ENCODE measurements around the gene MX1. TPM values are rescaled to one million over a fixed set of nuclear protein-coding genes. Genes with fewer than 3 reads are reported as not detected.

MX1 gene
- total RNA-seq, 1 donor from 2014 or later = 8.8 TPM

- Histone ChIP-seq H3K27ac (replicated peaks) (no peak overlapping the region), H3K27me3 (ENCODE audit: low read depth) (no peaks in the 10 kb centered on the region), H3K9me3 (replicated peaks) (no peaks in the 10 kb centered on the region), H3K36me3 (peaks cover 90% of the 10 kb centered on the region), H3K4me1 (no peaks in the 10 kb centered on the region), H3K4me3 (no peak overlapping the region)
- intact Hi-C loops (cut with micrococcal nuclease) = no loop called here
- no peak for TF ChIP-seq CTCF (IDR thresholded peaks at IDR 0.05; ENCODE audit: borderline replicate concordance)
- no peak for DNase-seq
These were observed 16.6 kb downstream of the MX1 start for GRCh38 chr21:41442481-41443186.

GRCh38 chr21:41443562-41443961, 17.5 kb downstream of the MX1 start:
- Histone ChIP-seq H3K27ac (replicated peaks) (no peak overlapping the region), H3K9me3 (replicated peaks) (no peaks in the 10 kb centered on the region), H3K4me1 (no peaks in the 10 kb centered on the region), H3K27me3 (ENCODE audit: low read depth) (no peaks in the 10 kb centered on the region), H3K36me3 (peaks cover 88% of the 10 kb centered on the region), H3K4me3 (no peak overlapping the region)
- intact Hi-C loops (cut with micrococcal nuclease) = no loop called here
- no peak for DNase-seq
- TF ChIP-seq CTCF (IDR thresholded peaks at IDR 0.05; ENCODE audit: borderline replicate concordance) = no peak

GRCh38 chr21:41444703-41445464, 18.8 kb downstream of the MX1 start:
- Histone ChIP-seq H3K9me3 (replicated peaks) (no peaks in the 10 kb centered on the region), H3K36me3 (peaks cover 85% of the 10 kb centered on the region), H3K4me1 (no peaks in the 10 kb centered on the region), H3K27ac (replicated peaks) (no peak overlapping the region), H3K27me3 (ENCODE audit: low read depth) (no peaks in the 10 kb centered on the region), H3K4me3 (no peak overlapping the region)
- DNase-seq = no peak
- intact Hi-C loops (cut with micrococcal nuclease) = no loop called here
- TF ChIP-seq CTCF (IDR thresholded peaks at IDR 0.05; ENCODE audit: borderline replicate concordance) = no peak

GRCh38 chr21:41445465-41445862, 19.4 kb downstream of the MX1 start:
- H3K27me3 ChIP-seq (ENCODE audit: low read depth) = no peaks in the 10 kb centered on the region
- intact Hi-C loops (cut with micrococcal nuclease) = no loop called here
- H3K36me3 ChIP-seq = peaks cover 86% of the 10 kb centered on the region
- no peak for TF ChIP-seq CTCF (IDR thresholded peaks at IDR 0.05; ENCODE audit: borderline replicate concordance)
- H3K4me3 ChIP-seq = no peak overlapping the region
- H3K9me3 ChIP-seq (replicated peaks) = no peaks in the 10 kb centered on the region
- no peaks in the 10 kb centered on the region for H3K4me1 ChIP-seq
- no peak for DNase-seq
- H3K27ac ChIP-seq (replicated peaks) = no peak overlapping the region

GRCh38 chr21:41446586-41446985, 20.5 kb downstream of the MX1 start:
- H3K9me3 ChIP-seq (replicated peaks) = no peaks in the 10 kb centered on the region
- peaks cover 76% of the 10 kb centered on the region for H3K36me3 ChIP-seq
- H3K27ac ChIP-seq (replicated peaks) = no peak overlapping the region
- no peak overlapping the region for H3K4me3 ChIP-seq
- no peak for DNase-seq
- no peak for TF ChIP-seq CTCF (IDR thresholded peaks at IDR 0.05; ENCODE audit: borderline replicate concordance)
- no peaks in the 10 kb centered on the region for H3K4me1 ChIP-seq
- intact Hi-C loops (cut with micrococcal nuclease) = no loop called here
- H3K27me3 ChIP-seq (ENCODE audit: low read depth) = no peaks in the 10 kb centered on the region
